HG03280 (cell line): ENCODE data around the gene C2orf68.
A peak's percentile ranks its signal among the peaks of the same experiment; 100 is the strongest.
"Not testable (repeated sequence)": the region's sequence is repeated elsewhere in the genome, so short reads cannot be mapped to it uniquely, and the experiment has no call there.

Source experiments
- ATAC-seq: cut with Tn5 transposase; IDR thresholded peaks from one replicate; pipeline ENCODE4 v1.9.1; 2021; ENCODE audit warnings: mild to moderate bottlenecking, moderate library complexity; ENCODE audit not compliant: unreplicated experiment

C2orf68 gene

GRCh38 chr2:85600235-85600575, 11.7 kb downstream of the C2orf68 start:
- no peak for ATAC-seq

GRCh38 chr2:85599468-85600234, 12.2 kb downstream of the C2orf68 start:
- no peak for ATAC-seq

- no peak for ATAC-seq
Observed at GRCh38 chr2:85598594-85599340, 13.1 kb downstream of the C2orf68 start.

DNA sequence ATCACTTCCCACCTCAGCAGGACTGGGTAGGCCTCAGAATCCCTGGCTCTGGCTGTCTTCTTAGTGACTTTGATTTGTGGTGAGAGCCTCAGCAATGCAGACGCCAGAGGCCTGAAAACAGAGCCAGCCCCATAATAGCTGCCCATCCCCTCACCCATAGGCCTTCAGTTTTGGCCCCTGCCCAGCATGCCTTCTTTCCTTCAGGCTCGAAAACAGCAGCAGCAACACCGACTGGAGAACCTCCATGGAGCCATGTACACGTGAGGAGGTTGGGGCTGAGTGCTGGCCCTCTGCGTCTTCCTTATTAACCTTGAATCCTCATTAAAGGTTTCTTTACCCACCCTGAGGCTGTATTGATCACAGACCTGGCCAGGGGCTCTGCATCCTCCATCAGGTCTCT, 14.6 kb downstream of the C2orf68 start:
- ATAC-seq: no peak

DNA sequence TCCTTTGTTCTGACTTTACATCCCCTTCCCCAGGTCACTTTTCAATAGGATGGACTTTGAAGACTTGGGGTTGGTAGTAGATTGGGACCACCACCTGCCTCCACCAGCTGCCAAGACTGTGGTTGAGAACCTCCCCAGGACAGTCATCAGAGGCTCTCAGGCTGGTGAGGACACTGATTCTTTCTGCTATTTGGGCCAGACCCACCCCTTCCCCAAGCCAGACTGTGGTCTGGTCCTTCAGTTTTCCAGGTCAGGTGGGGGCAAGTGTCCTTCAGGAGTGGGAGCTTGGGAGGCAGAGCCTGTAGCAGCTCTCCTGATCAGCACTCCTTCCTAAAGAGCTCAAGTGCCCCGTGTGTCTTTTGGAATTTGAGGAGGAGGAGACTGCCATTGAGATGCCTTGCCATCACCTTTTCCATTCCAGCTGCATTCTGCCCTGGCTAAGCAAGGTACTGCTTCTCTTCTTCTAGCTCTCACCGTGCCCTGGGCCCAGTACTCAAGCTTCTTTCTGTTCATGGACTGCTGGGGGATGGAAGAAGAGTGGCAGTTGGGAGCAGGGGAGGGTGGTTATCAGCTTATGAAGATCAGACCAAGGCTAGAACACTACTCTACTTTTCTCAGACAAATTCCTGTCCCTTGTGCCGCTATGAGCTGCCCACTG, 15.3 kb downstream of the C2orf68 start:
- ATAC-seq: no peak

DNA sequence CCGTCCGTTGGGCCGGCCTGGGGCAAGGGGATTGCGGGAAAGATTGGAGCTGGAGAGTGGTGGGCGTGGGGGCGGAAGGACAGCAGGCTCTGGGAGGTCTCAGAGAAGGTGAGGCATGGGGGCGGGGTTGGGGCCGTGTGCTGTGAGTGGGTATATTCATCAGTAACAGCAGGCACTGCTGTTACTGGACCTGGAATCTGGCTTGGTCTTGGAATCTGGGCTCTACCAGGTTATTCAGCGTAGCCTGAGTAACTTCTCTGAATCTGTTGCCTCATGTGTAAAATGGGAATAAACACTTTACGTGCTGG, 15.9 kb downstream of the C2orf68 start:
- no peak for ATAC-seq

GRCh38 chr2:85595301-85596025, 16.4 kb downstream of the C2orf68 start, which contains the start of gene RNF181:
Gene RNF181 (plus strand): TSS chr2:85595745. CDS start chr2:85595764, 19 bp downstream.
- peak; percentile 99 for ATAC-seq

DNA sequence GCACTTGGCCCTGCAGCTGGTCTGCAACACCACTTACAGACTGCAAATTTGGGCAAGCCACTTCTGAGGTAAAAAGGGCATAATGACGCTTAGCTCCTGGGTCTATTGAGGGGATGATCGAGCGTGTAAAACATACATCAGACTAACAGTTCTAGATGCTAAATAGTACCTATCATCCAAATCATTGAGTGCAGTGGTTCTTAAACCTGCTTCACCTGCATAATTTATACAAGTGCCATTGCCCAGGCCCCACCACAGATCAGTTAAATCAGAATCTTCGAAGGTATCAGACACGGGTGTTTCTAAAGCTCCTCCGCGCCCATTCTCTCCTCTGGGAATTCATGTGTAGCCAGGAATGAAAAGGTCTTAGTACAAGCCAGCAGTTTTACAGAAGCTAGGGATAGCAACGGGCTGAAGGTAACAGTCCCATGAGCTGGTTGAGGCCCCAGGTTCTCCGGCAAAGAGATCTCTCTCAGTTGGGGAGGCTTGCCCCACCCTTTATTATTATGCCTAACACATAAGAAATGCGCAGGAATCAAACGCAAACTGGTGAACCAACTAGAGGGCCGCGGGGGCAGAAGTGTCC, 17.1 kb downstream of the C2orf68 start:
- ATAC-seq: no peak

- ATAC-seq: no peak
Observed at GRCh38 chr2:85593023-85593422, 18.8 kb downstream of the C2orf68 start.

GRCh38 chr2:85592299-85592698, 19.6 kb downstream of the C2orf68 start:
- ATAC-seq: not testable (repeated sequence)

GRCh38 chr2:85591563-85591962, 20.3 kb downstream of the C2orf68 start:
- no peak for ATAC-seq

GRCh38 chr2:85590950-85591349, 20.9 kb downstream of the C2orf68 start:
- no peak for ATAC-seq

DNA sequence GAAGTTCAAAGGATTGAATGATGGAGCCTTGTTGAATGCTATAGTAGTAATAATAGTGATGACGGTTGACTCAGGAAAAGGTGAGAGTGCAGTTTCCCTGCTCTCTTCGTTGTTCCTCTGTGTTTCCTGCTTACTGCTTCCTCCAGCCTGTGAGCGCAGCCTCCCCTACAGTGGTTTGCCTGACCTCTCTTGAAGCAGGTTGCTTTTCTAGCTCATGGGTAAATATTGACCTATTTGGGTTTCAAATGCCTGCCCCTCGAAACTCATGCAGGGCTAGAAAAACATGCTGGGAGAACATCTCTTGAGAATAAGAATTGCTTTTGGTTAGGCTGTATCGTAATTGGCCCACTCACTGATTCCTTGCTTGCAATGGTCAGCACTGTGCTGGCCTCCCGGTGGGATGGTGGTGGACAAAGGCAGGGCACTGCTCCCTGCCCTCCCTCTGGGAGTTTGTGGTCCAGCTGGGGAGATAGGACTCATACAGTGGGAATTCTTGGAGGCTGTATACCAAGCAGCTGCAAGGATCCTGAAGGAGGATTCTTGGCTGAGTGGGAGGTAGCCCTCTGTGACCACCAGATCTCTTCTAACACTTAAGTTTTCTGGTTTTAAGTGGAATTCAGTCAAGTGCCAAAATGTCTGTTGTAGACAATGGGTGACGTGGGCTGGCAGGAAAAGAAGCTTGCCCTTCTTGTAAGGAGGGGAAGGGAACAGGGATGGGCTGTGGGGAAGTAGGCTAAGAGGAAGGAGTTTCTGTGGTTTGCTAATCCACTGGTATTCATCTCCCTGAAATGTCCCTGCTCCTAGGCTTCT, 21.7 kb downstream of the C2orf68 start:
- ATAC-seq: no peak

DNA sequence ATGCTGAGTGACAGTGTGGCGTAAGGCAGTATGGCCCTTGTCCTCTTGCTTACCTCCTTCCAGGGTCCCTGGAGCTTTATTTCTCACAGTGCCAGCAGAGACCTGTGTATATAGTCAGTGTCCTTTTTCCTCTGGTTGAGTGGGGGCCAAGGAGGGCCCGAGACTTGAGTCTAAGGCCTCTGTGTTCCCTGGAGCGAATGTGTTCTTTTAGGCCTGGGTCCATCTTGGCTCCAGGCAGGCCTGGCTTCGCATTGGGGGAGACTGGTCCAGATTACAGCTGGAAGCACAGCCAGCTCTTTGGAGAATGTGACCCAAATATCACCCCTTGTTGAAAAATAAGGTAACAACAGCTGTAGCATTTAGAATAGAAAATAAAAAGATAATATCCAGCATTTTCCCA, 22.7 kb downstream of the C2orf68 start:
- no peak for ATAC-seq

DNA sequence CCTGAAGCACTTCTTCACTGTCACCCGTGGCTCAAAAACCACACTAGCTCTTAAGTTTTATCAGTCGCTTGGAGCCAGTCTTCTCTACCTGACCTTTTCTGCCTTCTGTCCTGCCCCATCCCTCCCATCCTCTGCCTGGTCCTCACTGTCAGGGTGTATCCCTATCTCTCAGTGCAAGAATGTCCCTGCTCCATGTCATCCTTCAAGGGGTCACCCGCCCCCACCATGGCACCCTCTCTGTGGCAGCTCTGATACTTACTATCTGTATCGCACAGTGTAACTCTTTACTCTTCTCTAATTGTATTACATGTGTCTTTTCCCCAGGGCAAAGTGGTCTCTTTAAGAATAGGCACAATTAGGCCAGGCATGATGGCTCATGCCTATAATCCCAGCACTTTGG, 23.2 kb downstream of the C2orf68 start:
- ATAC-seq: no peak

GRCh38 chr2:85588236-85588635, 23.6 kb downstream of the C2orf68 start:
- no peak for ATAC-seq

GRCh38 chr2:85585781-85586105, 26.1 kb downstream of the C2orf68 start:
- no peak for ATAC-seq

GRCh38 chr2:85584857-85585780, 26.7 kb downstream of the C2orf68 start:
- peak; percentile 33 for ATAC-seq

DNA sequence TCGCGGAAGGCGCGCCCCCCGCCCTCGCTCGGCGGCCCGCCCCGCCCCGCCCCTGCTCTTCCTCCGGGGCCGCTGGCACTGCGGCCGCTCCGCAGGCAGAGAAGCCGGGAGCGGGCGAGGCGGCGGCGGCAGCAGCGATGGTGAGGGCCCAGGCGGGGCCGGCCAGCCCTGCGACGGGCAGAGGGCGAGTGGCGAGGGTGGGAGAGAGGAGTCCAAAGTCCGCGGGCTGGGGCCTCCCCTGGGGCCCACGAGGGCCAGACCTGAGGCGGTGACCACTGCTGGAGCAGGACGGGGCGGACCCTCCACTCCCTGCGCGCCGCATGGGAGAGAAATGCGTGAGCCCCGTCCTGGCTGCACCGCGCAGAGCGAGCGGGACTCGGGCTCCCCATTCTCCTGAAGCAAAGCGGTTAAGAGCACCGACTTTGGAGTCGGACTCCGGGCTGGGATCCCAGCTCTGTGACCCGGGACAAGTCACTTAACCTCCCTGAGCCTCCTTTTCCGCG, 27.5 kb downstream of the C2orf68 start, which contains the start of gene VAMP5:
Gene VAMP5, plus strand, starts transcription at position 78 of the 503 bp plus-strand sequence. Its CDS starts 60 bp downstream, at position 138.
- ATAC-seq: peak; percentile 40
